ENCODE results near the gene SUFU. TPM values are rescaled to one million over a fixed set of nuclear protein-coding genes. Genes with fewer than 3 reads are reported as not detected.

SUFU gene
- total RNA-seq, 1 donor from 2014 or later = 11.5 TPM

GRCh38 chr10:102619281-102619981 lies 115.7 kb downstream of the SUFU start:
- Mint-ChIP-seq H3K27me3 (ENCODE audit: insufficient read depth, low read depth) (peaks cover 4% of the 10 kb centered on the region), H3K36me3 (peaks cover 26% of the 10 kb centered on the region), H3K9me3 (no peaks in the 10 kb centered on the region), H3K27ac (no peak overlapping the region), H3K4me1 (peaks cover 9% of the 10 kb centered on the region), H3K4me3 (no peak overlapping the region)
- no peaks in the 10 kb centered on the region for H3K9me3 ChIP-seq (ENCODE audit: low read depth)
- H3K9ac ChIP-seq = no peak overlapping the region
- H3K27me3 ChIP-seq = no peaks in the 10 kb centered on the region
- H3K36me3 ChIP-seq = no peaks in the 10 kb centered on the region
- DNase-seq (ENCODE audit: low spot score) = no peak
- no peak for TF ChIP-seq EZH2 (IDR thresholded peaks at IDR 0.05)
- TF ChIP-seq CTCF (IDR thresholded peaks at IDR 0.05) = no peak
- no peak for TF ChIP-seq EZH2phosphoT487 (IDR thresholded peaks at IDR 0.05)
- no peak overlapping the region for H3K4me3 ChIP-seq
- H3K27ac ChIP-seq = no peak overlapping the region
- H3F3A ChIP-seq (ENCODE audit: low read depth) = peaks cover 4% of the 10 kb centered on the region
- H3K79me2 ChIP-seq (ENCODE audit: low read depth) = no peaks in the 10 kb centered on the region
- H4K20me1 ChIP-seq (ENCODE audit: low read depth) = peaks cover 5% of the 10 kb centered on the region
- H2AFZ ChIP-seq (replicated peaks) = no peak overlapping the region
- peaks cover 11% of the 10 kb centered on the region for H3K4me1 ChIP-seq
- H3K4me2 ChIP-seq = no peak overlapping the region

- no peaks in the 10 kb centered on the region for H3K9me3 ChIP-seq (ENCODE audit: low read depth)
- Mint-ChIP-seq H3K4me1 (peaks cover 13% of the 10 kb centered on the region), H3K27ac (no peak overlapping the region), H3K9me3 (no peaks in the 10 kb centered on the region), H3K4me3 (no peak overlapping the region), H3K27me3 (ENCODE audit: insufficient read depth, low read depth) (peaks cover 4% of the 10 kb centered on the region), H3K36me3 (peaks cover 28% of the 10 kb centered on the region)
- no peak overlapping the region for H2AFZ ChIP-seq (replicated peaks)
- DNase-seq (ENCODE audit: low spot score) = no peak
- H3K36me3 ChIP-seq = no peaks in the 10 kb centered on the region
- H3K9ac ChIP-seq = no peak overlapping the region
- H3K79me2 ChIP-seq (ENCODE audit: low read depth) = no peaks in the 10 kb centered on the region
- peaks cover 9% of the 10 kb centered on the region for H3F3A ChIP-seq (ENCODE audit: low read depth)
- H3K4me3 ChIP-seq = no peak overlapping the region
- TF ChIP-seq CTCF (IDR thresholded peaks at IDR 0.05) (no peak), EZH2phosphoT487 (IDR thresholded peaks at IDR 0.05) (no peak), EZH2 (IDR thresholded peaks at IDR 0.05) (no peak)
- H3K4me2 ChIP-seq = no peak overlapping the region
- H3K4me1 ChIP-seq = peaks cover 15% of the 10 kb centered on the region
- no peaks in the 10 kb centered on the region for H3K27me3 ChIP-seq
- H3K27ac ChIP-seq = no peak overlapping the region
- H4K20me1 ChIP-seq (ENCODE audit: low read depth) = peaks cover 5% of the 10 kb centered on the region
Measured at GRCh38 chr10:102620138-102620590, 116.4 kb downstream of the SUFU start.

- Histone ChIP-seq H3K79me2 (ENCODE audit: low read depth) (no peaks in the 10 kb centered on the region), H3K9ac (no peak overlapping the region), H3K4me3 (no peak overlapping the region), H3K36me3 (no peaks in the 10 kb centered on the region), H4K20me1 (ENCODE audit: low read depth) (peaks cover under 1% of the 10 kb centered on the region), H3K27ac (no peak overlapping the region), H3F3A (ENCODE audit: low read depth) (peaks cover 16% of the 10 kb centered on the region), H3K9me3 (ENCODE audit: low read depth) (no peaks in the 10 kb centered on the region), H2AFZ (replicated peaks) (no peak overlapping the region), H3K27me3 (no peaks in the 10 kb centered on the region), H3K4me2 (no peak overlapping the region), H3K4me1 (peaks cover 21% of the 10 kb centered on the region)
- Mint-ChIP-seq H3K9me3 (no peaks in the 10 kb centered on the region), H3K36me3 (peaks cover 30% of the 10 kb centered on the region), H3K4me1 (peaks cover 18% of the 10 kb centered on the region), H3K4me3 (no peak overlapping the region), H3K27ac (no peak overlapping the region), H3K27me3 (ENCODE audit: insufficient read depth, low read depth) (peaks cover 6% of the 10 kb centered on the region)
- DNase-seq (ENCODE audit: low spot score) = no peak
- no peak for TF ChIP-seq CTCF (IDR thresholded peaks at IDR 0.05)
- TF ChIP-seq EZH2 (IDR thresholded peaks at IDR 0.05) = no peak
- TF ChIP-seq EZH2phosphoT487 (IDR thresholded peaks at IDR 0.05) = no peak
Measured at GRCh38 chr10:102620591-102621442, 117.0 kb downstream of the SUFU start.
